ENCODE data around the gene TBPL1.
"Not testable (repeated sequence)": the region's sequence is repeated elsewhere in the genome, so short reads cannot be mapped to it uniquely, and the experiment has no call there.

Gene TBPL1

DNA sequence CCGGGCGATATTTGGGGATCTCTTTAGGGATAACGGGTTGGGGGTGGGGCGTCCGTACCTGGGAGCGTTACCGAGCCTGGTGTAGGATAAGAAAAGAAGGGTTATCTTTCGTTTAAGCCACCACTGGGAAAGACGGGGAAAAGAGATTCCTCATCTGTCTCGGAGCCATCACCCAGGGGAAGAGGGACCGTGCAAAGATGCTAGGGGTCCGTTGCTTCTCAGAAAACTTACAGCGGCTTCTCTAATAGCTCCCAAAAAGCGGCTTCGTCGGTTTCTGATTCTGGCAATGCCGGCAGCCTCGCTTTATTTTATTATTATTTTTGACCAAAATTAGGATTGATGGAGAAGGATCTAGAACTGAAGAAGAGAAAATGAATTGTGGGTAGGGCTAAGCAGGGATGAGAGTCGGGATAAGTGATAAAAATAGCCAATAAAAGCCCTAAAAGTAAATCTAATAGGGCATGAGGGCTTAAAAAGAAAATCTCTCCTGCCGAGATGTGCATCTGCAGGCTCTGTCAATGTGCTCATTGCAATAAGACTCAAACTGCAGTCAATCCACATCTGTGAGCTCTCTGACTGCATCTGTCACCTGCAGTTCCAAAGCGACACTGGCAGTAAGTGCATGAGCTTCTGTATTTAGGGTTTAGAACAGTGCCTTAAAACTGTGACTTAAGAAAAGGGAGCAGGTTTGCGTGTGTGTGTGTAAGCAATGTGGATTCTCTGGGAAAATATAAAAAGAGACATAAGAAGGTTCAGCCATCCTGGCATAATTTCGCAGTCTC is 801 bp downstream of the TBPL1 start:
- DNase-seq: no peak

DNA sequence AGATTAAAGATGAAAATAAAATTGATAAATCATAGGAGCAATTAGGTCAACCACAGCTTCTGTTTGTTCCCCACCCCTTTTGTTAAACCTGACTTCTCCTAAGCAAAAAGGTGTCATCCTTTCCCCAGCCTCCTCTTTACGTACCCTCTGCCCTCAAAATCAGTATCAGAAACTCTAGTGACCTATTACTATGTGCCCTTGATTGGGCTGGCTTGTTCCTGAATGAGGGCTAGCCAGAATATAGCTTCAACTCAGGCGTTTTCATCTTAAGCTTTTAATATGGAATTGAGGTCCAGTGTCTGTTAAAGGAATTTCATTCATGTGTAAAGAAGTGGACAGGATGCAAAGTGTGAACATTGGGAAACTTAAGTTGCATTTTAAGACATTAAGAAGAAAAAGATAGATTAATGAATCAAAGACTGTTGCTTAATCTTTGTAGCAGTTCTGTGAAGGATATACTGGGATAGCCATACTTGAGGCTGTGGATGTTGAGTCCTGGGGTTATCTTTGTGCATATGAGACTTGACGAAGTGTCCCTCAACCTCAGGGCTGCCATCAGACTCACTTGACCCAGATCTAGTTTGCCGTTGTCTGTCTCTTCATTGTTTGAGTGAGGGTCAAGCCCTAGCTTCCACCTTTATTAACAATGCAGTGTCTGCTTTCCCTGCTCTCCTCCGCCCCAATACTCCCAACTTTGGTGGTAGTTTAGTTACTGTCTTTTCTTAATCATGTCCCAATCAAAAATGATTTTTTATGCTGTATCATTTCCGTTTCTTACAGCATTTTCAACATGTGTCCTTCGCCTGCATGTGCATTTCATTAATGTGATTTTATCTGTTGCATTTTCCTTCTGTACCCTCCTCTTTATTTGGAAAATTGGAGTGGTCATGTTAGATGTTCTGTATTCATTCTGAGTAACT is 1.9 kb downstream of the TBPL1 start:
- DNase-seq: no peak

DNA sequence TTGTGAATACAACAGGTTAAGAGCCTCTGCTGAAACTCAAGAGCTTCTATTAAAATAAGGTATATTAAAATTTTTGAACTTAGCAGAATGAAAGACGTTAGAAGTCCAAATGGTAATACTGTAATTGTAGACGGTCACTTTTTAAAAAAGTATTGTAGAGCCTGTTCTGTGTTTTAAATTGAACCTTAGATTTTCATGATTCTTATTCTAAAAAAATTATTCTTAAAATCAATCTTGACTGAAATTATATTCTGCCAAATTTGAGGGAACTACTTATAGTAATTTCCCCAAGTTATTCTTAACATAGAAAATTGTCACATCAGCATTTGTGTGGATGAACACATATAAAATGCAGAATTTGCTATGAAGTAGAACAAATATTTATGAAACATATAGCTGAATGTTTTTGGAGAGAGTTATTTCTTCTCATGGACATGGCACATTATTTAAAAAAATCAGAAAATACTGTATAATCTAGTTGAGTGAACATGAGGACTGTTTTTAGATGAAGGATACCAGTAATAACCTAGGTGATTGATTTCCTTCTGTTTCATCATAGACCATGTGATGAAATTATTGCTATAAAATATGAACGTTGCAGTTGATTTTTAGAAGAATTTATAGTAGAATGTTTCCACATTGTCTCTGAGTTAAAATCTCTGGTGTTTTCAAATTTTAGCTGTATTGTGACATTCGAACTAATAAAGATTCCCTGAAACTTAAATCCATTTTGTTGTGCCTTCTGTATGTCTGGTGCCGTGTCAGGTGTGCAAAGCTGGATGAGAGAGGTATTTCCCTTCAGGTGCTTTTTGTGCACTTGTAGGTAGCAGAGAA is 2.8 kb downstream of the TBPL1 start:
- no peak for DNase-seq

DNA sequence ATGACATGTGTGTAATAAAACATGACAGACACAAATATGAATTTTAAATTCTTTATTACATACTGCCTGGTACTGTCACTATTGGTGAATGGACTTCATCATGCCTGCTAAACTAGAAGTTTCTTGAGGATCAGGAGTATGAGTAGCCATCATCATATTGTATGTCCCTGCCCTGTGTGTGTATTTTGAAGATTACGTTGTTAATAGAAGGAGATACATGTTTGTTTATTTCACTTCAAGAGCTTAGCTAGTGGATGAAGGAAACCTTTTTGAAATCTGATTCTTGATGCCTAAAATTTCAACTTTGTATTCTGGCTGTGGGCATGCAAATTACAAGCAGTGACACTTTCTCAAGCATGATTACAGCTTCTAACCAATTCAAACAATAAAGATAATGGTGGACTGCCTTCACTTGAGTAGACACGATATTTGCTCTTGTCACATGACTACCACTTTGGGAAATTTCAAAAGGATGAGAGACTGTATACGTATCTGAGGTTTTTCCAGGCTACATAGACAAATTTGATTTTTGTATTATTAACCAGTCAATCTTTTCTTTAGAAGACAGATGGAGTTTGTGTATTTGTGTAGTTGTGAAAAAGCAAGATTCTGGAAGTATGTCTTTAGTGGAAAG is 3.5 kb downstream of the TBPL1 start:
- DNase-seq: no peak

DNA sequence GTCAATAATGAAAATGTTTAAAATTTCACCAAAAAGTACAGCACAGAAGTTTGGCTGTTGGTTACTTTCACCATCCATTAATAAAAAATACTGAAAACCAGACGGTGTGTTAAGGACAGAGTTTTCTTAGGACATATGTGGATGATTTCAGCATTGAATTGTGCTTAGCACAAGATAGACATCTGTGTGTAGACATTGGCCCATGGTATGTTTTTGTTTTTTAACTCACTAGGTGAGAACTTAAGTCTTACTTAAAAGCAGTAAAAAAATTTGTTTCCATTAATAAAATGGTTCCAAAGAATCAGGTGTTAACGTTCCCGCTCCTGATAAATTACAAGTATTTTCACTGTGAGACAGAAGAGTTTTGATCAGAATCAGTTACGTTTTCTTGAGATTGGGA is 4.2 kb downstream of the TBPL1 start:
- no peak for DNase-seq

DNA sequence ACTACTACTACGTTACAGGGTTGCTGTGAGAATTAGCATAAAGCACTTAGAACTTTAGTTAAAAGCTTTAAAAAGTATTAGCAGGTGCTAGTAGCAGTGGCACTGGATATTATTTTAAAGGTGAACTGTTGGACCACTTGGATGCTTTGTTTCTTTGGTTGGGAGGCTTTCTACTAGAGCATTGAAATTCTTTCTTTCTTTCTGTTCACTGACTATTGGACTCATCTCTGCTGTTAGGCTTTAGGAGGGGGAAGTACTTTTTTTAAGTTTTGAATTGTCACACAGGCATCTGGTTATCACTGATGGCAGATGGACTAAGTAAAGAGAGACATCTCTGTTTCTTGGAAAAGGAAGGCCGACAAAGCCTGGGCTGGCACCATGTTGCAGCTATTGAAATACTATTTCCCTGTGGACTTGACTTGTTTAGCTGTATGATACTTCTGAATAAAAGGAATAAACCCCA is 4.8 kb downstream of the TBPL1 start:
- DNase-seq: no peak

DNA sequence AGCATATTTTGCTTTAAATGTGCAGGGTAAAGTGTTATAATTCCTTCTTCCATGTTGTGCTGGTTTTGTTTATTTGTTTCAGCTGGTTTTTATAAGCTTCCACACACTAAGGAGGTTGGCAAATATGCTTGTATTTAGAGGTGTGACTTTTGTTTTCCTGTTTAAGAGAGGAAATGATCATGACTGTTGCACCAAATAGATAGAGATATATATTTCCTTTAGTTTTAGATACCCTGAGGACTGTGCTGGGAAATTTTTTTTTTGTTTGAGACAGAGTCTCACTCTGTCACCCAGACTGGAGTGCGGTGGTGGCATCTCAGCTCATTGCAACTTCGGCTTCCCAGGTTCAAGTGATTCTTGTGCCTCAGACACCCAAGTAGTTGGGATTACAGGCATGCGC is 5.8 kb downstream of the TBPL1 start:
- no peak for DNase-seq

DNA sequence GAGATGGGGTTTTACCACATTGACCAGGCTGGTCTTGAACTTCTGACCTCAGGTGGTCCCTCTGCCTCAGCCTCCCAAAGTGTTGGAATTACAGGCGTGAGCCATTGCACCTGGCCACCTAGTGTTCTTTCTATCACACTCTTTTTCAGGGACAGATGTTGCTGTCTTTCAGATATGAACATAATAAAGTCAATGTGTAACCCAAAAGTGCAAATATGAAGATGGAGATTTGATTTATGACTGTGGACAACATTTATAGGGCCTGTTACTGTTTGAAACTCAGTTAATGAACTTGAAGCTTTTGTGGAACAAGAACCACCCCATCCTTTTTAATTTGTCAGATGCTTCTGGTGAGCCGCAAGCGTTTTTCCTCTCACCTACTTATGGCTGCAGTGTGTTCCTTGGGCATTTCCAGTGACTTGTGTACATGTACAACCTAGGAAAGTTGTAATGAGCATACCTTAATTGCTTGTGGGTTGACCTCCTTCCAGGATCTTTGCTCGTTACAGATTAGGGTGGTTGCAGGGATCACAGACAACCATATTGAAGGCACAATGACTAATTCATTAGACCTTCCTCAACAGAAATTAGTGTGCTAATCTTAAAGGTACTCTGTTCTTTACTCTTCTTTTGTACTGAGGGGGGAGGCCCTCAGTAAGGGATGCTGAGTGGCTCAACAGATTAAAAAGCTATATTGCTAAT is 6.8 kb downstream of the TBPL1 start:
- no peak for DNase-seq

DNA sequence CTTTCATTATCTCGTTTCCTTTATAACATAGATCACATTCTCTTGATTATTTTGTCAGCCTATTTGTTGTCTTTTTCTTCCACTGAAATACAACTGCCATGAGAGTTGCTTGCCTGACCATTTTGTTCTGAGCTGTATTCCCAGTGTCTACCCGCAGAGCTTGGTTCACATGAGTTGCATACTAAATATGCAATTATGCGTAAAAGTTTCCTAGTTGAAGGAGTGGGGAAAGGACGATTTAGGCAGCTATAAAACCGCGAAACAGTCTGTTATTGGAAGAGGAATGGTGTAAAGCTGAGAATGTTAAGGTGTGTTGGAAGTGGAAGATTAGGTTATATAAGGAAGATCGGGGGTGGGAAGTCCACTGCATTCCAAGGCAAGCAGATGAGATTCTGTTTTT is 8.8 kb downstream of the TBPL1 start:
- no peak for DNase-seq

DNA sequence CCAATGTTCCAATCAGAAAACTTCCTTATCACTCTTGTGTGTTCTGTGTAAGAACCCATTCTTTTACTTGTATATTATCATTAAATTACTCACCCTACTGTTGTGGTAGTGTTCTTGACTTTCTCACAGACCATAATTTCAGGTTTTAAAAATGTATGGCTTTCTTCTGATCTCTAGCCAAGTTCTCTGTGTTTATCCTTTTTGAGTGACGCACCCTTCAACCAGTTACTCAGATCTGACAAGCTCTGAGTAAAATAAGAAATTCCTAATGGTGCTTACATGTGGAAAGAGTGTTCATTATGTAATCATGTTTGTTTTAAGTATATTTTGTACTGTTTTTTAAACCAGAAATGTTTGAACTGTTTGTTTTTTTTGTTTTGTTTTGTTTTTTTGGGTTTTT is 11.0 kb downstream of the TBPL1 start:
- DNase-seq: no peak

DNA sequence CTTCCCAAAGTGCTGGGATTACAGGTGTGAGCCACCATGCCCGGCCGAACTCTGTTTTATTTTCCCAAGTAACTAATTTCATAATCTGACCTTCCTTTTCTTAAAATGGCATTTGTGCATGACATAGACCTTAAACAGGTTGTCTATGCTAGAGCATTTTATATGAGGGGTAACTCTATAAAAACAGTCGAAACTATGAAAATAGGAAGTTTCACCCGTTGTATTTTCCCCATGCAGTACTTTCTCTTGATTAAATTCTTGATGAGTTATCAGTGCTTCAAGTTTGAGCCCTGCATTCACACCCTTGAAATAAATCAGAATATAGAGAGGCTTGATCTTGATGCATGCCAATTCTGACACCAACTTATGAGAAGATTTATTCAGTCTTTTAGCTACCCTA is 11.7 kb downstream of the TBPL1 start:
- no peak for DNase-seq

DNA sequence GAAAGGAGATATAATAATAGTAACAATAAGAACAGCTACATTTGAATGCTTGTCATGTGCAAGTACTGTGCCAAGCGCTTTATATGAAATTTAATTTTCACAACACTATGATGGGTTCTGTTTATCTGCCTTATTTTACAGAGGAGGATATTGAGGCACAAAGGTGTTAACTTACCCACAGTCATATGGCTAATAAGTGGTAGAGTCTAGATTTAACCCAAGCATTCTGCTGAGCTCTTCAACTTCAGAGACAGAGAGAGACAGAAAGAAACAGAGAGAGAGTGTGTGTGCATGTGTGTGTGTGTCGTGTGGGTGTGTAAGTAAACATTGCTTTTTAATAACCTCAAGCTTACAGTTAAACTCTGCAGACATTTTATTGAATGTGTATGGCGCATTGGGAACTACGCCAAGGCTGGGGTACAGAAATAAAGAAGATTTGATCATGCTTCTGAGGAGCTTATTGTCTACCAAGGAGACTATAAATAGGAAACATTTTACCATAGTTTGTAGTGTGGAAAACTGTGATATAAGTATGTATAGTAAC is 12.9 kb downstream of the TBPL1 start:
- DNase-seq: no peak

DNA sequence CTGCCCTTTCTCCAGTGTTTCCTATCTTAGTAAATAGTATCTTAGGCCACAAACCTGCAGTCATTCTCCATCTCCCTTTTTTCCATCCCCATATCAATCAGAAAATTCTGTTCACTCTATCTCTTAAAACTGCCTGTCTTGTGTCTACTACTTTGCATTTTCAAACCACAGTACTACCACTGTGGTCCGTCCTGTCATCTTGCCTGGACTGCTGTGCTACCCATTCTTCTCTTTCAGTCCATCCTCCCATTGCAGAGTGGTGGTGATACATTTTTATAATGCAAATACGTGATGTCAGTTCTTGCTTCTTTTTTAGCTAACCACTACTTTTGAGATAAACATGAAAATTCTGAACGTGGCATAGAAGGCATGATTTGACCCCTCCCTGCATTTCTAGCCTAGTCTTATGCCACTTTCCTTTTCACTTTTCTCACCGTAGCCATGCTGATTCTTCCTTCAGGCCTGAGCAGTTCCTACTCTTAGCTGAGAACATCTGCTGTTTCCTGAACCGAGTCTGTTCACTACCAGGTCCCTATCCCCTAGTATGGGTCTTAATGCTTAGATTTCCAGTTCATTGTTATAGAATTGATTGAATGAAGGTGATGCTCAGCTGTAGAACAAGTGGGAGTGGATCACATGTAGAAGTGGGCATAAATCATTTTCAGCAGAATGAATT is 13.8 kb downstream of the TBPL1 start:
- no peak for DNase-seq

DNA sequence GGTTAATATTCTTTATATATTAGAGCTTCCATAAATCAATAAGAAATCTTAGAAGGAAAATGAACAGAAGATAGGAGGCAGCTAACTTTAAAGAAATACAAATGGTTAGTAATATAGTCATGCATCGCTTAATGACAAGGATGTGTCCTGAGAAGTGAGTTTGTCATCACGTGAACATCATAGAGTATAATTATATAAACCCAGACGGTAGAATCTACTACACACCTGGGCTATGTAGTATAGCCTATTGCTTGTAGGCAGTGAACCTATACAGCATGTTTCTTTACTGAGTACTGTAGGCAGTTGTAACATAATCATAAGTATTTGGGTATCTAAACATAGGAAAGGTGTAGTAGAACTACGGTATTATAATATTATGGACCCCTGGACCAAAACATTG is 14.3 kb downstream of the TBPL1 start:
- no peak for DNase-seq

DNA sequence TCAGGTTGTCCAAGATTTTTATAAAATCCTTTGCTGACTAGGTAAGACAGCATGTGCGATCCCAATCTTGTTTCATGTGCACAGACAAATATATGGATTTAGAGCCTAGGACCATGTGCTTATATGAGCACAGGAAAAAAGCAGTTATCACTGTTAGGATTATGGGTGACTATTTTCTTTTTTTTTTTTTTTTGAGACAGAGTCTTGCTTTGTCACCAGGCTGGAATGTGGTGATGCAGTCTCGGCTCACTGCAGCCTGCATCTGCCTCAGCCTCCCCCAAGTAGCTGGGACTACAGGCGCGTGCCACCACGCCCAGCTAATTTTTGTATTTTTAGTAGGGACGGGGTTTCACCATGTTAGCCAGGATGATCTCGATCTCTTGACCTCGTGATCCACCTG is 14.8 kb downstream of the TBPL1 start:
- DNase-seq: not testable (repeated sequence)

DNA sequence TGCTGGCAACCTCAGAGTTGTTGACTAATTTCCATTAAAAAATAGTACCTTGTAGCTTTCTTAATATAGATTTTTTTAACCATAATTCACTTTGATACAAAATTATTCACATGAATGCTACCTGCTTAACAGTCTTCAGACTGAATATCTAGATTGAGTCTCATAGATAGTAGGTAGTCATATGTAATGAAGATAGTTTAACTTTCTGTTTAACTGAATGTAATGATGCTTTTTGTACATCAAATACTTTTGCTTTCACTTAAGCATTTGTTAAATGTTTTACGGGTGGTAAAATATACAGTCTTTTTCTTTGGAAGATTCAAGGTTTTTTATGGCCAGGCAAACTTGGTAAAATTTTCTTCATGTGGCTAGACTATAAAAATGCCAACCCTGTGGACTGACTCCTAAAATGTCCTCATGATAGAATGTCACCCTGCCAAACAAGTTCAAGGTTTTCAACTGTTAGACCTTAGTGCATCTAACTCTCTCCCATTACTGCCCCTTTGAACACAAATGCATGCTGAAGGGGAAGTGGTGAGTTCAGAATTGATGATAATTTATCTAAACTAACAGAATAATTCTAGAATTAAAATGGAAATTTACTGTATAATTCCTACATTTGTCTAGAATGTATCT is 16.4 kb downstream of the TBPL1 start:
- no peak for DNase-seq

DNA sequence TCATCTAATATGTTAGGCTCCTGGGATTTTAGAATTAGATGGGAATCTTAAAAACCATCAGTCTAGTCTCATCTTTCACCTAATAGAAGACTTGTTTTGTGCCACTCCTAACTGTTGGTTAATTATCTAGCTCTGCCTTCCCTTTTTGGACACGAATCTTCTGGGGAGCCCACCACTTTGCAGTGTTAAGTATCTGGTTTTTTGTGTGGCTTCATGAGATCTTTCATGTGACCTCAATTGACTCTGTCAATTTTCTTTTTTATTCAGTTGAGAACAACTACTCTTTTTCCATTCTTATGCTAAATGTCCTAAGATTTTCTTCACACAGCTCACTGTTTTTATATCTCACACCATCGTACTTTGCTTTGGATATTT is 16.9 kb downstream of the TBPL1 start:
- DNase-seq: no peak

DNA sequence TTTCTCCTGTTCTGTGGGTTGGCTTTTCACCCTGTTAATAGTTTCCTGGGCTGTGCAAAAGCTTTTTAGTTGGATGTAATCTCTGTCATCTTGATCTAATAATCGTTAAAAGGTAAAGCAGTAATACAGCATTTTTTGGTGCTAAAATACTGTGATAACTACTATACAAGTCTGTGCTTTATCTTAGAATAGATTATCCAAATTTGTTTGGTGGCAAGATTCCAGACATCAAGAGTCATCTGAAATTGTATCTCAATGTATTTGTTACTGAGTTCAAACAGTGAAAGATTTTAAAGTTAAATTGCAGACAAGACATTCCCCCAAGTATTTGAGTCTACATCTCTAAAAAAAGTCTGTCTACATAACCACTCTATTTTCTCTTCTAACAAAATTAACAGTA is 18.8 kb downstream of the TBPL1 start:
- no peak for DNase-seq

DNA sequence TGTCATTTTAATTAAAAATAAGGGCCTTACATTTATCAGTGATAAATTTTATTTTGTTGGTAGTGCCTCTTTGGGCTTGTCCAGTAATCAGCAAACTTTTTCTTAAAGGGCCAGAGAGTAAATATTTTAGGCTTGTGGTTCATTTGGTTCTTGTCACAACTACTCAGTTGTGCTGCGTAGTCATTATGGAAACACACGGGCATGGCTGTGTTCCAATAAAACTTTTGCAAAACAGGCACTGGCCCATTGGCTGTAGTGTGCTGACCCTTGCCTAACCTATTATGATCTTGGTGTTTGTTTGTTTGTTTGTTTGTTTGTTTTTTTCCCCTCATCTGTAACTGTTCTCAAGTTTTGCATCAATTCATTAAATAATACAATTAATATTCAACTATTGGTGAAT is 19.4 kb downstream of the TBPL1 start:
- no peak for DNase-seq

DNA sequence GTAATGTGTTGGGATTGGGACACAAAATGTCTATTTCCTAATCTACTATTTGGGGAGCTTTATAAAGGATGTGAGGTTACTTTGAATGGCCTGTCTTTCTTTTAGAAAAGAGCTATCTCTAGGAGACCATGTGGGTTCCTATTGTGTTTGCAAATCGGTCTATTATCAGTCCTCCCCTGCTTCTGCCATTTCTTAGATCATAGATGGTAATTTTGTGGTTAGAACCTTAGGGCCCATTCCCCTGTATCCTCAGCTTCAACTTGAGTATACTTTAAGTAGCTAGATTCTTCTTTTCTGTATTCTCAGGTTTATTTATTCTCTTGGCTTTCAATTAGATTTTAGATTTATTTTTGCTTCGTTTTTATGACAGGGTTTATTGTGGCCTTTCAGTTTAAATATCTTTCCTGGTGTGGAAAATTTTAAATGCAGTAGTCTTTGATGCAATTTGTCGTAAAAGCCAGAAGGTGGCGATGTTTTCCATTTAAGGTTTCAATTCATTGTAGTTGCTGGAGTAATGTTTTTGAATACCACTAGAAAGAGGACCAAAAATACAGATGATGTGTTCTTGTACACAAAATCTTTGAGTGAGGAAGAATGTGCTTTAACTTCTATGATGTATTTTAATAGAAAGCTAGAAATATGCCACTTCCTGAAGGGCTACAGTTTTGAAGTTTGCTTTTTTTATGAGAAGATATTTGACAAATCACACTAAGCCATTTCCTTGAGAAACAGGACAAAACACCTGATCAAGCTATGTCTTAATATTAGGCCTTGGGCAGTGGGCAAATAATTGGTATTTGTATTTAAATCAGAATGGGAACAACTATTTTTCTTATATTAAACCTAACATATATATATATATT is 20.3 kb downstream of the TBPL1 start:
- no peak for DNase-seq

Measured in activated CD8-positive, alpha-beta memory T cell treated with anti-CD3 and anti-CD28 coated beads, Interleukin-2, amount 50 U/mL, for 48 hours (primary cell).